Neural progenitor cell (in vitro differentiated cells): Measurements from ENCODE around the gene GAREM2. TPM values are rescaled to one million over a fixed set of nuclear protein-coding genes. Genes with fewer than 3 reads are reported as not detected.
A peak's percentile ranks its signal among the peaks of the same experiment; 100 is the strongest.

Source experiments
- DNase-seq: peaks from one replicate; pipeline ENCODE4 v3.0.0-alpha.2; 2016; ENCODE audit warnings: low spot score
- H2AFZ ChIP-seq: fragments of 200-600 bp; sonication (generic); replicated peaks from 2 replicates; pipeline ENCODE4 v1.6.1; 2016; ENCODE audit warnings: antibody characterized with exemption
- H3F3A ChIP-seq: fragments of 200-600 bp; sonication (generic); 2 replicates; pipeline ENCODE4 v1.6.1; 2016; ENCODE audit warnings: antibody characterized with exemption, low read depth
- H3K27ac ChIP-seq: fragments of 200-600 bp; sonication (generic); 2 replicates; pipeline ENCODE4 v1.5.1; 2016; ENCODE audit warnings: mild to moderate bottlenecking
- H3K27me3 ChIP-seq: fragments of 200-600 bp; sonication (generic); 2 replicates; pipeline ENCODE4 v1.6.1; 2016; ENCODE audit warnings: mild to moderate bottlenecking, moderate library complexity
- H3K36me3 ChIP-seq: fragments of 200-600 bp; sonication (generic); 2 replicates; pipeline ENCODE4 v1.5.1; 2016
- H3K4me1 ChIP-seq: fragments of 200-600 bp; sonication (generic); 2 replicates; pipeline ENCODE4 v1.6.1; 2016; ENCODE audit warnings: mixed run types
- H3K4me2 ChIP-seq: fragments of 200-600 bp; sonication (generic); 2 replicates; pipeline ENCODE4 v1.6.1; 2016
- H3K4me3 ChIP-seq: fragments of 200-600 bp; sonication (generic); 2 replicates; pipeline ENCODE4 v1.5.1; 2016
- H3K79me2 ChIP-seq: fragments of 200-600 bp; sonication (generic); 2 replicates; pipeline ENCODE4 v1.6.1; 2016; ENCODE audit warnings: low read depth
- H3K9ac ChIP-seq: fragments of 200-600 bp; sonication (generic); 2 replicates; pipeline ENCODE4 v1.6.1; 2016
- H3K9me3 ChIP-seq: fragments of 200-600 bp; sonication (generic); 2 replicates; pipeline ENCODE4 v1.5.1; 2016; ENCODE audit warnings: low read depth
- H4K20me1 ChIP-seq: fragments of 200-600 bp; sonication (generic); 2 replicates; pipeline ENCODE4 v1.6.1; 2016; ENCODE audit warnings: low read depth
- H3K27ac Mint-ChIP-seq: 3 replicates; pipeline ENCODE4 v1.8.0; 2021; ENCODE audit warnings: mixed read lengths
- H3K27me3 Mint-ChIP-seq: 2 replicates; pipeline ENCODE4 v1.8.0; 2022; ENCODE audit warnings: low read depth, mild to moderate bottlenecking, inconsistent platforms, moderate library complexity, mixed read lengths; ENCODE audit not compliant: insufficient read depth
- H3K36me3 Mint-ChIP-seq: 3 replicates; pipeline ENCODE4 v1.8.0; 2021; ENCODE audit warnings: mixed read lengths
- H3K4me1 Mint-ChIP-seq: 3 replicates; pipeline ENCODE4 v1.8.0; 2021; ENCODE audit warnings: mixed read lengths
- H3K4me3 Mint-ChIP-seq: 3 replicates; pipeline ENCODE4 v1.8.0; 2021; ENCODE audit warnings: mild to moderate bottlenecking, moderate library complexity, mixed read lengths
- H3K9me3 Mint-ChIP-seq: 3 replicates; pipeline ENCODE4 v1.8.0; 2020; ENCODE audit warnings: mixed read lengths
- EZH2 ChIP-seq: fragments of 200-600 bp; sonication (generic); IDR thresholded peaks from 2 replicates; pipeline ENCODE4 v1.6.1; 2017; ENCODE audit warnings: antibody characterized with exemption, mild to moderate bottlenecking, moderate library complexity
- EZH2phosphoT487 ChIP-seq: fragments of 200-600 bp; sonication (generic); IDR thresholded peaks from 2 replicates; pipeline ENCODE4 v1.6.1; 2017; ENCODE audit warnings: antibody characterized with exemption
- total RNA-seq: library from RNA; depleted of rRNA; stranded (reverse); fragments of >200 nt; gene quantifications from 2 replicates; pipeline ENCODE4 v1.2.3, GENCODE V29; 2015; ENCODE audit warnings: low replicate concordance
- TF ChIP-seq, protein P1 (sequence below): fragments of 200-600 bp; sonication (generic); IDR thresholded peaks from 2 replicates; pipeline ENCODE4 v1.5.1; 2017; ENCODE audit warnings: antibody characterized with exemption, mild to moderate bottlenecking

Gene GAREM2
- total RNA-seq, 1 donor from 2014 or later, result 20.0 TPM

DNA sequence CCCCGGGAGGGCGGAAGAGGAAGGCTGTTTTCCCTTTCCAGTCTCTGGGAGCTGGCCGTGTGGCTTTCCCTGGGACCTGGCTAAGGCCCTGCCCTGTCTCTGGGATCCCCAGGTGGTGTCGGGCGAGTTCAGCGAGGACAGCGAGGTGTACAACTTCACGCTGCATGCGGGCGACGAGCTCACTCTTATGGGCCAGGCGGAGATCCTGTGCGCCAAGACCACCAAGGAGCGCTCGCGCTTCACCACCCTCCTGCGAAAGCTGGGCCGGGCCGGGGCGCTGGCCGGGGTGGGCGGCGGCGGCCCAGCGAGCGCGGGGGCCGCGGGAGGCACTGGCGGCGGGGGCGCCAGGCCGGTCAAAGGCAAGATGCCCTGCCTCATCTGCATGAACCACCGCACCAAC is 11.2 kb downstream of the GAREM2 start:
- peaks cover 16% of the 10 kb centered on the region for H3F3A ChIP-seq
- peak overlapping the region; percentile 92 for H2AFZ ChIP-seq
- H3K4me1 ChIP-seq, result peaks cover 9% of the 10 kb centered on the region
- no peak for DNase-seq
- TF ChIP-seq EZH2phosphoT487 (no peak), EZH2 (no peak)
- TF ChIP-seq, protein P1, sequence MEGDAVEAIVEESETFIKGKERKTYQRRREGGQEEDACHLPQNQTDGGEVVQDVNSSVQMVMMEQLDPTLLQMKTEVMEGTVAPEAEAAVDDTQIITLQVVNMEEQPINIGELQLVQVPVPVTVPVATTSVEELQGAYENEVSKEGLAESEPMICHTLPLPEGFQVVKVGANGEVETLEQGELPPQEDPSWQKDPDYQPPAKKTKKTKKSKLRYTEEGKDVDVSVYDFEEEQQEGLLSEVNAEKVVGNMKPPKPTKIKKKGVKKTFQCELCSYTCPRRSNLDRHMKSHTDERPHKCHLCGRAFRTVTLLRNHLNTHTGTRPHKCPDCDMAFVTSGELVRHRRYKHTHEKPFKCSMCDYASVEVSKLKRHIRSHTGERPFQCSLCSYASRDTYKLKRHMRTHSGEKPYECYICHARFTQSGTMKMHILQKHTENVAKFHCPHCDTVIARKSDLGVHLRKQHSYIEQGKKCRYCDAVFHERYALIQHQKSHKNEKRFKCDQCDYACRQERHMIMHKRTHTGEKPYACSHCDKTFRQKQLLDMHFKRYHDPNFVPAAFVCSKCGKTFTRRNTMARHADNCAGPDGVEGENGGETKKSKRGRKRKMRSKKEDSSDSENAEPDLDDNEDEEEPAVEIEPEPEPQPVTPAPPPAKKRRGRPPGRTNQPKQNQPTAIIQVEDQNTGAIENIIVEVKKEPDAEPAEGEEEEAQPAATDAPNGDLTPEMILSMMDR, result no peak
- peaks cover 44% of the 10 kb centered on the region for H4K20me1 ChIP-seq
- H3K4me2 ChIP-seq, result peak overlapping the region; percentile 80
- peaks cover 12% of the 10 kb centered on the region for H3K36me3 Mint-ChIP-seq
- H3K27ac Mint-ChIP-seq, result no peak overlapping the region
- H3K4me1 Mint-ChIP-seq, result peaks cover 21% of the 10 kb centered on the region
- H3K9me3 ChIP-seq, result no peaks in the 10 kb centered on the region
- no peaks in the 10 kb centered on the region for H3K36me3 ChIP-seq
- no peak overlapping the region for H3K27ac ChIP-seq
- no peaks in the 10 kb centered on the region for H3K79me2 ChIP-seq
- H3K9ac ChIP-seq, result no peak overlapping the region
- H3K4me3 ChIP-seq, result no peak overlapping the region
- H3K4me3 Mint-ChIP-seq, result peak overlapping the region; percentile 1
- peaks cover 3% of the 10 kb centered on the region for H3K9me3 Mint-ChIP-seq
- H3K27me3 Mint-ChIP-seq, result peaks cover 9% of the 10 kb centered on the region
- H3K27me3 ChIP-seq, result peaks cover 33% of the 10 kb centered on the region

DNA sequence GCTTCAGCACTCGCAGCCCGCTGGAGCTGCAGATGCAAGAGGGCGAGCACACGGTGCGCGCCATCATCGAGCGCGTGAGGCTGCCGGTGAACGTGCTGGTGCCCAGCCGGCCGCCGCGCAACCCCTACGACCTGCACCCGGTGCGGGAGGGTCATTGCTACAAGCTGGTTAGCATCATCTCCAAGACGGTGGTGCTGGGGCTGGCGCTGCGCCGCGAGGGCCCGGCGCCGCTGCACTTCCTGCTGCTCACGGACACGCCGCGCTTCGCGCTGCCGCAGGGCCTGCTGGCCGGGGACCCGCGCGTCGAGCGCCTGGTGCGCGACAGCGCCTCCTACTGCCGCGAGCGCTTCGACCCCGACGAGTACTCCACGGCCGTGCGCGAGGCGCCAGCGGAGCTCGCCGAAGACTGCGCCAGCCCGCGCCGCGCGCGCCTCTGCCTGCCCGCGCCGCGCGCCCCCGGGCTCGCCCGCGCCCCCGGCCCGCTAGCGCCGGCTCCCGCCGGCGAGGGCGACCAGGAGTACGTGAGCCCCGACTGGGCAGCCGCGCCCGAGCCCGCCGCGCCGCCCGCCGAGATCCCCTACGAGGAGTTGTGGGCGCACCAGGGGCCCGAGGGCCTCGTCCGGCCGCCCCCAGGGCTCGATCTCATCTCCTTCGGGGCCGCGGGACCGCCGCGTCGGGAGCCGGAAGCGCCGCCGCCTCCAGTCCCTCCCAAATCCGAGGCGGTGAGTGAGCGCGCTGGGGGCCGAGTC is 11.8 kb downstream of the GAREM2 start:
- Histone ChIP-seq H3K9me3 (no peaks in the 10 kb centered on the region), H3K4me1 (peaks cover 3% of the 10 kb centered on the region), H4K20me1 (peaks cover 38% of the 10 kb centered on the region), H3F3A (peaks cover 12% of the 10 kb centered on the region), H3K79me2 (no peaks in the 10 kb centered on the region), H3K27ac (no peak overlapping the region), H3K27me3 (peaks cover 33% of the 10 kb centered on the region), H3K9ac (no peak overlapping the region), H2AFZ (peak overlapping the region; percentile 92), H3K4me2 (peak overlapping the region; percentile 80), H3K4me3 (peak overlapping the region; percentile 52), H3K36me3 (no peaks in the 10 kb centered on the region)
- peaks cover 3% of the 10 kb centered on the region for H3K9me3 Mint-ChIP-seq
- peak overlapping the region; percentile 70 for H3K4me3 Mint-ChIP-seq
- H3K36me3 Mint-ChIP-seq, result peaks cover 15% of the 10 kb centered on the region
- H3K4me1 Mint-ChIP-seq, result peaks cover 17% of the 10 kb centered on the region
- peaks cover 13% of the 10 kb centered on the region for H3K27me3 Mint-ChIP-seq
- peak; percentile 92 for DNase-seq
- no peak overlapping the region for H3K27ac Mint-ChIP-seq
- TF ChIP-seq EZH2 (peak; percentile 44), EZH2phosphoT487 (no peak)
- TF ChIP-seq, protein P1, result peak; percentile 58

DNA sequence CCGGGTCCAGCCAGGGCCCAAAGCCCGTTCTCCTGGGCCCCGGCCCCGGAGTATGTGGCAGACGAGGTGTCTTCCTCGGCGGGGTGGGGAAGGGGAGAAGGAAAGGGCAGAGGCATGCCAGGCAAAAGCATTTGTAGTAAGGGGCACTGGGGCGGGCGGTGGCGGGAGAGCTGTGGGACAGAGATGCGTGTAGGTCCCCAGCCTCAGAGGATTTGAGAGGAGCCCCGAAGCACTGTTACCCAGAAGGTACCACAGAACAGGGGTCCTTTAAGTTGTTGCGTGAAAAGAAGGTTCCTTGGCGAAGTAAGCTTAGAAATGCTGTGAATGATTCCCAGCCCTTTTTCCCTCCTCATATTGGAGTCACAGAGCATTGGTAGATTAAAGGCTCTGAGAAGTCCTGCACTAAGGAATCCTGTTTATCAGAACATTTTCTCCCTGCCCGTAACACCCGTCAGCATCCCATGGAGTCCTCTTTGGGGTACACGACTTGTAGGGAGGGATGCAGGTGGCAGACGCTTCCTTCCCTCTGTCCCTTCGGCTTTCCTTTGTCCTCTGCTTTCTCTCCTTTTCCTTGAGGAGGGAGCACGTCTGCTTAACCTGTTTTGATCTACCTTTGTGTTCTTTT is 12.5 kb downstream of the GAREM2 start:
- TF ChIP-seq EZH2 (no peak), EZH2phosphoT487 (no peak)
- TF ChIP-seq, protein P1, result no peak
- Histone ChIP-seq H2AFZ (no peak overlapping the region), H3K27me3 (peaks cover 33% of the 10 kb centered on the region), H3K4me3 (peak overlapping the region; percentile 52), H3K9ac (no peak overlapping the region), H3F3A (peaks cover 12% of the 10 kb centered on the region), H3K4me1 (no peaks in the 10 kb centered on the region), H3K79me2 (no peaks in the 10 kb centered on the region), H3K4me2 (peak overlapping the region; percentile 72), H3K9me3 (no peaks in the 10 kb centered on the region), H3K36me3 (no peaks in the 10 kb centered on the region), H3K27ac (no peak overlapping the region), H4K20me1 (peaks cover 31% of the 10 kb centered on the region)
- Mint-ChIP-seq H3K4me1 (peaks cover 13% of the 10 kb centered on the region), H3K27ac (no peak overlapping the region), H3K9me3 (peaks cover 3% of the 10 kb centered on the region), H3K27me3 (peaks cover 11% of the 10 kb centered on the region), H3K4me3 (peak overlapping the region; percentile 70), H3K36me3 (peaks cover 16% of the 10 kb centered on the region)
- no peak for DNase-seq
